RWPE2 (cell line): ENCODE measurements around the gene RABIF.
A peak's percentile ranks its signal among the peaks of the same experiment; 100 is the strongest.

Source experiments
- ATAC-seq: fragments of 200-7000 bp; cut with Tn5 transposase; 3 replicates; pipeline ENCODE4 v1.9.1; 2021; ENCODE audit warnings: low read depth
- DNase-seq: peaks from one replicate; pipeline ENCODE4 v3.0.0-alpha.2; 2020; ENCODE audit warnings: low spot score
- H3K27ac ChIP-seq: fragments of 450-650 bp; 2 replicates; pipeline ENCODE4 v1.5.1; 2017; ENCODE audit warnings: mild to moderate bottlenecking; ENCODE audit not compliant: poor library complexity, severe bottlenecking
- H3K27me3 ChIP-seq: fragments of 250-450 bp; sonication (Bioruptor Pico); 2 replicates; pipeline ENCODE4 v1.5.1; 2021; ENCODE audit warnings: mild to moderate bottlenecking, moderate library complexity; ENCODE audit not compliant: insufficient read depth, poor library complexity, severe bottlenecking
- H3K36me3 ChIP-seq: fragments of 250-450 bp; sonication (Bioruptor Pico); 2 replicates; pipeline ENCODE4 v1.5.1; 2020; ENCODE audit warnings: low read depth, mild to moderate bottlenecking, moderate library complexity
- H3K4me1 ChIP-seq: fragments of 250-450 bp; sonication (Bioruptor Pico); 2 replicates; pipeline ENCODE4 v1.5.1; 2021; ENCODE audit warnings: mild to moderate bottlenecking, moderate library complexity; ENCODE audit not compliant: insufficient read depth, poor library complexity, severe bottlenecking
- H3K4me3 ChIP-seq: fragments of 250-450 bp; sonication (Bioruptor Pico); 2 replicates; pipeline ENCODE4 v1.5.1; 2021; ENCODE audit warnings: mild to moderate bottlenecking, moderate library complexity; ENCODE audit not compliant: severe bottlenecking
- H3K9me3 ChIP-seq: fragments of 250-450 bp; sonication (Bioruptor Pico); 2 replicates; pipeline ENCODE4 v1.5.1; 2021; ENCODE audit warnings: mild to moderate bottlenecking, moderate library complexity; ENCODE audit not compliant: severe bottlenecking
- TF ChIP-seq, protein P1 (sequence below): fragments of 450-650 bp; IDR thresholded peaks from one replicate; pipeline ENCODE4 v1.5.1; 2017; ENCODE audit warnings: mild to moderate bottlenecking, moderate library complexity; ENCODE audit not compliant: poor library complexity, severe bottlenecking

RABIF gene

DNA sequence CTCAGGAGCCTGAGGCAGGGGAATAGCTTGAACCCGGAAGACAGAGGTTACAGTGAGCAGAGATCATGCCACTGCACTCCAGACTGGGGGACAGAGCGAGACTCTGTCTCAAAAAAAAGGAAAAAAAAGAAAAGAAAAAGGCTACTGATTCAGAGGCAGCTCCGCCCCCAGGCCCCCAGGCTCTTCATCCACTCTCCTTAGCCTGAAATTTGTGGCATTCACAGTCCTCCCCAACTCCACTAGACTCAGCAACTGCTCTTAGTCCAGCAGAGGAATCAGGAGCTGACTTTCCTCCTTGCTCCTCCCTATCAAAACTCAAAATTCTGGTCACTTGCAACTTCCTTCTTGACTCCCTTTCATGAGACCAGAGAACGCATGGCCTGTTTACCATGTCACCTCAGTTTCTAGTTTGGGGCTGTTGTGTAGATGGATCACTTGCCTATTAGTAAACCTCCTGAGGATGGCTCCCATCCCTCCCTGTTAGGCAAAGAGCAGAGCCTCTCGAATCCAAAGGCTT, 51.1 kb downstream of the RABIF start:
- DNase-seq = no peak
- H3K9me3 ChIP-seq = no peaks in the 10 kb centered on the region
- no peak overlapping the region for H3K4me3 ChIP-seq
- H3K27me3 ChIP-seq = no peaks in the 10 kb centered on the region
- TF ChIP-seq, protein P1, sequence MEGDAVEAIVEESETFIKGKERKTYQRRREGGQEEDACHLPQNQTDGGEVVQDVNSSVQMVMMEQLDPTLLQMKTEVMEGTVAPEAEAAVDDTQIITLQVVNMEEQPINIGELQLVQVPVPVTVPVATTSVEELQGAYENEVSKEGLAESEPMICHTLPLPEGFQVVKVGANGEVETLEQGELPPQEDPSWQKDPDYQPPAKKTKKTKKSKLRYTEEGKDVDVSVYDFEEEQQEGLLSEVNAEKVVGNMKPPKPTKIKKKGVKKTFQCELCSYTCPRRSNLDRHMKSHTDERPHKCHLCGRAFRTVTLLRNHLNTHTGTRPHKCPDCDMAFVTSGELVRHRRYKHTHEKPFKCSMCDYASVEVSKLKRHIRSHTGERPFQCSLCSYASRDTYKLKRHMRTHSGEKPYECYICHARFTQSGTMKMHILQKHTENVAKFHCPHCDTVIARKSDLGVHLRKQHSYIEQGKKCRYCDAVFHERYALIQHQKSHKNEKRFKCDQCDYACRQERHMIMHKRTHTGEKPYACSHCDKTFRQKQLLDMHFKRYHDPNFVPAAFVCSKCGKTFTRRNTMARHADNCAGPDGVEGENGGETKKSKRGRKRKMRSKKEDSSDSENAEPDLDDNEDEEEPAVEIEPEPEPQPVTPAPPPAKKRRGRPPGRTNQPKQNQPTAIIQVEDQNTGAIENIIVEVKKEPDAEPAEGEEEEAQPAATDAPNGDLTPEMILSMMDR = no peak
- H3K27ac ChIP-seq = no peak overlapping the region
- ATAC-seq = no peak
- no peaks in the 10 kb centered on the region for H3K36me3 ChIP-seq
- H3K4me1 ChIP-seq = peaks cover 13% of the 10 kb centered on the region

DNA sequence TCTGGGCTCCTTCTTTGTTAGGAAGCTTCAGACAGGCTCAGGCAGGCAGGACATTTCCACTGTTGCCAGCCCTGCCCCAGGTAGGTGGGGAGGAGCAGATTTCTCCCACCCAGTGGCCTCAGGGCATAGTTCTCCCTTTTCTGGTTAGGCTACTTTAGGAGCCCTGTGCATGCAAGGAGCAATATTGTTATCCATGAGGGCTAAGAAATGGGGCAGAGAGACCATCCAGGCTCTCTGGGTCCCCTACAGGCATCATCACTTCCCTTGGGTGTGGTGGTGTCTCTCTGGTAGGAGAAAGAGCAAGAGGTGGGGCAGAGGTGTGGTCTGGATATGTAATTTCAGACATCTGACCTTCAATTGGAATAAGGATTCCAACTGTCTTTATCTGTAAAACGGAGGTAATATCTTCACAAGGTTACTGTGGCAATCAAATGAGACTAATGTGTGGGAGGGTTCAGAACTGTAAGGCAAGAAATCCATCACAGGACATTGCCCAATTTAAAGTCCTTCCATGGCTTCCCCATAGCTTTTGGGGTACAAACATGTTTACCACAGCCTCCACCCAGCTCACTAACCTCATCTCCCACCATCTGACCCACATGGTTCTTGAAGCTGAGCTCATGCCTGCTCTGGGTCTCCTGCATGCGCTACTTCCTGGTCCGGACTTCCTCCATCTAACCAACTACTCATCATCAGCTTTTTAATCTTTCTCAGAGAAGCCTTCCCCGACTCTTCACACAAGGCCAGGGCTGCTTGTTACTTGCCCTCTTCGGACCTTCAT, 52.1 kb downstream of the RABIF start:
- Histone ChIP-seq H3K27ac (peak overlapping the region; percentile 8), H3K4me3 (no peak overlapping the region), H3K36me3 (no peaks in the 10 kb centered on the region), H3K27me3 (no peaks in the 10 kb centered on the region), H3K4me1 (peaks cover 13% of the 10 kb centered on the region), H3K9me3 (no peaks in the 10 kb centered on the region)
- DNase-seq = no peak
- TF ChIP-seq, protein P1 = no peak
- peak; percentile 73 for ATAC-seq

DNA sequence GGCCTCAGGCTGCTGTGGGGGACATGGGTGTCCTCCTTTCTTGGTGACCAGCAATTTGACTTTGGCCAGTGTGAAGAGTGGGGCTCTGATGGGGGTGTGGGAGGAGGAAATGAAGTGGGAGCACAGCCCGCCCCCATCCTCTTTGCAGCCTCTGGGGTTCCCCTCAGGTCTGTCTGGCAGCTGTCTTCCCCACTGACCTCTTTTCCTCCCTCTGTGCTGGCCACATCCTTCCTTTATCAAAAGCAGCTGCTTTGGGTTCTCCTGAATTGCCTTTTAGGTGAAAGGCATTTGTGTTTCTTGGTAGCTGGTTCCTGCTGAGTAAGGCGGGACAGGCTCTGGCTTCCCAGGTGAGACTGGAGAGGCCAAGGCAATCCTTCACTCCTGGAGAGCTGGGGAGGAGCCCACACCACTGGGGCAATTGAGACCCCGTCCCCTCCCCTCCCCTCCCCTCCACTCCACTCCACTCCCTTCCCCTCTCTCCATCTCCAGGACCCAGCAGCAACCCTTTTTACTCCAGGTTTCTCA, 53.3 kb downstream of the RABIF start:
- Histone ChIP-seq H3K4me3 (no peak overlapping the region), H3K27ac (no peak overlapping the region), H3K27me3 (no peaks in the 10 kb centered on the region), H3K36me3 (no peaks in the 10 kb centered on the region), H3K4me1 (peaks cover 13% of the 10 kb centered on the region), H3K9me3 (no peaks in the 10 kb centered on the region)
- TF ChIP-seq, protein P1 = no peak
- no peak for DNase-seq
- no peak for ATAC-seq

DNA sequence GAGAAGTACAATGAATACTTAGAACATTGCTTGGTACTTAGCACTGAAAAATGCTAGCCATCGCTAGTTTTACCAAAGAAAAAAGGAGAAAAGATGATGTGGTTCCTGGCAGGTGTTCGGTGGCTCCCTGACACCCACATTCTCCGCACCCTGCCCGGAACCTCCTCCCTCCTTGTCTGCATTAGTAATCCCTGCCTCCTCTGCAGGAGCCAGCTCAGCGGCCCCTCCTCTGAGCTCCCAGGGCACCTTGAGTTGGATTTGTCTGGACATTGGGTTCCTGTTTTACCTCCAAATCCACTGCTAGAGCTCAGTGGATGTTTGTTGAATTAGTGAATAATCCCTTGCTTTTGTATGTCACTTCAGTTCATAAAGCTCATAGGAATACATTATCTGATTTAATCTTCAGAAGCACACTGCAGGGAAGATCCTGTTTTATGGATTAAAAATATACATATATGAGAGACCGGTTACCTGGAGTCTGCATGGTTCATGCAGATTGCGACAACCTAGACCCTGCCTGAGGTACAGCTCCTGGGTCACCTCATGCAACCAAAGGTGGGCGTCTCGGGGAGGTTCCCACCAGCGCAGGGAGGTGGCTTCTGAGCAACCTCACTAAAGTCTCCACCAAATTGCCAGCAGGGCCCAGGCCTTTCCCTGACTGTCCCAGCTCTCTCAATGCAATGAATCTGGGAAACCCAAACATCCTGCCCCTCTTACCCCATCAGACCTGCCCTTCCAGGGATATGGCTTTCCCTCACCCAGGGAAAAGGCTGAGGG, 54.0 kb downstream of the RABIF start:
- ATAC-seq (peak; percentile 66; the same call in 1 of the 3 replicates), DNase-seq (no peak)
- TF ChIP-seq, protein P1 = no peak
- no peaks in the 10 kb centered on the region for H3K9me3 ChIP-seq
- H3K27ac ChIP-seq = no peak overlapping the region
- H3K27me3 ChIP-seq = no peaks in the 10 kb centered on the region
- no peak overlapping the region for H3K4me3 ChIP-seq
- peaks cover 13% of the 10 kb centered on the region for H3K4me1 ChIP-seq
- no peaks in the 10 kb centered on the region for H3K36me3 ChIP-seq
